Peyer's patch (tissue), 4 donors: ENCODE measurements around the gene PHOSPHO1.

Experiments used
- POLR2A ChIP-seq, 2 donors: fragments of 450-650 bp; IDR thresholded peaks; one replicate each; pipeline ENCODE4 v1.5.1; 2017; ENCODE audit warnings: antibody characterized with exemption in 2 of 2, mild to moderate bottlenecking in 2 of 2, moderate library complexity in 2 of 2
- TF ChIP-seq, protein P1 (sequence below), 6 experiments: fragments of 450-650 bp in 4 of 6; fragments of 200-600 bp in 2 of 6; sonication (generic) in 1 of 6; IDR thresholded peaks; one replicate each; pipeline ENCODE4 v1.5.1; 2017 to 2019; ENCODE audit warnings: antibody characterized with exemption in 6 of 6, mild to moderate bottlenecking in 3 of 6, moderate library complexity in 1 of 6

DNA sequence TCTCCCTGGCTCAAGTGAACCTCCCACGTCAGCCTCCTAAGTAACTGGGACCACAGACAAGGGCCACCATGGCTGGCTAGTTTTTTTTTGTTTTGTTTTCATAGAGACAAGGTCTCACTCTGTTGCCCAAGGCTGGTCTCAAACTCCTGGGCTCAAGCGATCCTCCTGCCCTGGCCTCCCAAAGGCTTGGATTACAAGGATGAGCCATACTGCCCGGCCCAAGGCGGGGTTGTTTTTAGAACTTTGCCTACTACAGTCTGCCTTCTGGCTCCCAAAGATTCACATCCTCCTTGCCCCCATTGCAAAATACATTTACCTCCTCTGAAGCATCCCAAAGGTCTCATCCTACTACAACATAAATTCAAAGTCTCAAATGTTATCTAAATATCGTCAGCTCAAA, 49.5 kb upstream of the PHOSPHO1 start:
- TF ChIP-seq, protein P1, sequence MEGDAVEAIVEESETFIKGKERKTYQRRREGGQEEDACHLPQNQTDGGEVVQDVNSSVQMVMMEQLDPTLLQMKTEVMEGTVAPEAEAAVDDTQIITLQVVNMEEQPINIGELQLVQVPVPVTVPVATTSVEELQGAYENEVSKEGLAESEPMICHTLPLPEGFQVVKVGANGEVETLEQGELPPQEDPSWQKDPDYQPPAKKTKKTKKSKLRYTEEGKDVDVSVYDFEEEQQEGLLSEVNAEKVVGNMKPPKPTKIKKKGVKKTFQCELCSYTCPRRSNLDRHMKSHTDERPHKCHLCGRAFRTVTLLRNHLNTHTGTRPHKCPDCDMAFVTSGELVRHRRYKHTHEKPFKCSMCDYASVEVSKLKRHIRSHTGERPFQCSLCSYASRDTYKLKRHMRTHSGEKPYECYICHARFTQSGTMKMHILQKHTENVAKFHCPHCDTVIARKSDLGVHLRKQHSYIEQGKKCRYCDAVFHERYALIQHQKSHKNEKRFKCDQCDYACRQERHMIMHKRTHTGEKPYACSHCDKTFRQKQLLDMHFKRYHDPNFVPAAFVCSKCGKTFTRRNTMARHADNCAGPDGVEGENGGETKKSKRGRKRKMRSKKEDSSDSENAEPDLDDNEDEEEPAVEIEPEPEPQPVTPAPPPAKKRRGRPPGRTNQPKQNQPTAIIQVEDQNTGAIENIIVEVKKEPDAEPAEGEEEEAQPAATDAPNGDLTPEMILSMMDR (IDR thresholded peaks at IDR 0.05): no peak
- TF ChIP-seq POLR2A (IDR thresholded peaks at IDR 0.05): no peak
